GM19397 (cell line): ENCODE measurements around the gene MYG1.
"Not testable (repeated sequence)": the region's sequence is repeated elsewhere in the genome, so short reads cannot be mapped to it uniquely, and the experiment has no call there.

Source experiments
- ATAC-seq: cut with Tn5 transposase; IDR thresholded peaks from one replicate; pipeline ENCODE4 v1.9.1; 2021; ENCODE audit warnings: mild to moderate bottlenecking, moderate library complexity; ENCODE audit not compliant: unreplicated experiment

Gene MYG1

GRCh38 chr12:53325511-53326061 is 26.1 kb downstream of the MYG1 start:
- ATAC-seq: no peak

- ATAC-seq: no peak
Measured at GRCh38 chr12:53326460-53327185, 27.1 kb downstream of the MYG1 start.

GRCh38 chr12:53327435-53328042 is 28.0 kb downstream of the MYG1 start:
- no peak for ATAC-seq

- ATAC-seq: no peak
Measured at GRCh38 chr12:53328043-53328435, 28.5 kb downstream of the MYG1 start.

GRCh38 chr12:53330671-53331070 is 31.2 kb downstream of the MYG1 start:
- no peak for ATAC-seq

GRCh38 chr12:53332339-53332738 is 32.8 kb downstream of the MYG1 start:
- not testable (repeated sequence) for ATAC-seq

- ATAC-seq: no peak
Measured at GRCh38 chr12:53332744-53333143, 33.2 kb downstream of the MYG1 start.

- ATAC-seq: no peak
Measured at GRCh38 chr12:53333289-53333688, 33.8 kb downstream of the MYG1 start.

GRCh38 chr12:53333845-53334244 is 34.4 kb downstream of the MYG1 start:
- ATAC-seq: no peak

GRCh38 chr12:53334822-53335221 is 35.3 kb downstream of the MYG1 start:
- no peak for ATAC-seq

GRCh38 chr12:53336181-53336681 is 36.7 kb downstream of the MYG1 start, which contains the start of gene SP7:
Gene SP7, minus strand, starts transcription at chr12:53336354. Its CDS starts 708 bp downstream, at chr12:53335646.
- no peak for ATAC-seq

GRCh38 chr12:53338017-53338416 is 38.5 kb downstream of the MYG1 start:
- ATAC-seq: no peak

GRCh38 chr12:53338916-53339315 is 39.4 kb downstream of the MYG1 start:
- ATAC-seq: no peak

- no peak for ATAC-seq
Measured at GRCh38 chr12:53340398-53340797, 40.9 kb downstream of the MYG1 start.

- no peak for ATAC-seq
Measured at GRCh38 chr12:53343449-53343848, 44.0 kb downstream of the MYG1 start.

GRCh38 chr12:53343969-53344368 is 44.5 kb downstream of the MYG1 start:
- ATAC-seq: no peak

- peak; percentile 27 for ATAC-seq
Measured at GRCh38 chr12:53344487-53344823, 45.0 kb downstream of the MYG1 start.

GRCh38 chr12:53344824-53345485 is 45.5 kb downstream of the MYG1 start:
- peak; percentile 65 for ATAC-seq

GRCh38 chr12:53345486-53346188 is 46.1 kb downstream of the MYG1 start:
- no peak for ATAC-seq

- no peak for ATAC-seq
Measured at GRCh38 chr12:53346491-53346890, 47.0 kb downstream of the MYG1 start.

GRCh38 chr12:53347905-53348304 is 48.4 kb downstream of the MYG1 start:
- no peak for ATAC-seq
